ENCODE results near the gene COL4A3.

Gene COL4A3

DNA sequence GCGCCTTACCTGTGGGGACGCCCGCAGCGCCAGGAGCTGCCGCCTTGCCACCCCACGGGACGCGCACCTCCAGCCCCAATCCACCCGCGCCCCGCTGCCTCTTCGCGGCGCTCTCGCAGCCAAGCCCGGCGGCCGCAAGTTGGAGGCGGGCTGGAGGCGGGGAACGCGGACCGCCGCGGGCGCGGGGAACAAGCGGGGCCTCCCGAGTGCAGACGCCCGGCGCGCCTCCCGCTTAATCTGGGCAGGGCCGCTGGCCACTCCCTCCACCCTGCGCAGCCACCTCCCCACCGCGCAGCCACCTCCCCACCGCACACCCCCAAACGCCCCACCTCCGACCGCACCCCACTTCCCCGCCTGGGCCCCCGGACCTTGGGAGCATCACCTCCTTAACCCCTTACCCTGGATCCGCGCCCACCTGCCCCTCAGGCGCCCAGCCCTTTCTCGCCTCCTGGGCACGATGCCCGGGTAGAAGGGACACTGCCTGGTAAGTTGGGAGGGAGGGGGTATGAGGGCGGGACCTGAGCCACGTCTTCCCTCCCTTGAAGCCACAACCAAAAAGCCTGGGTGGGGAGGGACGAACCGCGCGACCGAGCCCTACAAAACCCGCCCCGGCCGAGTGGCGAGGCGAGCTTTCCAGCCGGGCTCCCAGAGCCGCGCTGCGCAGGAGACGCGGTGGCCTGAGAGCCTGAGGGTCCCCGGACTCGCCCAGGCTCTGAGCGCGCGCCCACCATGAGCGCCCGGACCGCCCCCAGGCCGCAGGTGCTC lies at the start of gene COL4A3, which contains the start of gene COL4A4:
Gene COL4A3 (plus strand): TSS at position 627 of the 765 bp plus-strand sequence. CDS start 103 bp downstream, at position 730.
Gene COL4A4 (minus strand): TSS at position 208 of the 765 bp plus-strand sequence. CDS start 16,722 bp downstream, outside the sequence.
- no peak for DNase-seq (ENCODE audit: low read depth, low spot score)

DNA sequence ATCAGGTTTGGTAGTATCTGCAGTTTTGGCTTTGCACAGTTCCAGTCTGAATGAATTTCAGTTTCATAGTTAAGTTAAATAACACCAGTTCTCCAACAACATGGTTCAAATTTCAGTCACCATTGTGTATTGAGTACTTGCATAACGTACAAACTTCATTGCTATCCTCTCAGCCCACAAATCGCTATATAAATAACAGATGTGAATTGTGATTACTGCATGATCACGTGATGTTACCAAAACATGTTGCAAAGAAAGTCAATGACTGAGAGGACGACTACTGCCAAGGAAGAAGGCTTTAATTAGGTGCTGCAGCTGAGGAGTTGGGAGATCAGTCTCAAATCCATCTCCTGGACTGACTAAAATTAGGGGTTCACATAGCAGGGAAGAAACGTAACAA lies 48.7 kb upstream of the COL4A3 start:
- no peak for DNase-seq (ENCODE audit: low read depth, low spot score)

DNA sequence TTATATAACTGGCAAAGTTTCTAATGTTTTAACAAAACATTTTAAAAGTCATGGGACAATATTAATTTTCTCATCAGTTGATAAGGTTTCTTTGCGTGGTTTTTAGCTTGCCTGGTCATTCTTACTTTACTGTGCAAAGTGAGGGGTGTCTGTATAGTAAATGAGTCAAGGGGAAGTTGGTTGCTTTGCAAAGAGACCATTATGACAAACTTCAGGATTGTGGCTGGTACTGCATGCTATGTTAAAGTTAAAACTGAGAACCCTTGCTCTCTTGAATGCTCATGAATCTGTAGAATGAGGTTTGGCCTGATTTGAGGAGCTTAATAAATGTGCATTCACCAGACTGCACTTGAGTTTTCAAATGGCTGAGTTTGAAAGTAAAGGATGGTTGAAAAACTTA lies 47.4 kb upstream of the COL4A3 start:
- DNase-seq (ENCODE audit: low read depth, low spot score), result no peak

DNA sequence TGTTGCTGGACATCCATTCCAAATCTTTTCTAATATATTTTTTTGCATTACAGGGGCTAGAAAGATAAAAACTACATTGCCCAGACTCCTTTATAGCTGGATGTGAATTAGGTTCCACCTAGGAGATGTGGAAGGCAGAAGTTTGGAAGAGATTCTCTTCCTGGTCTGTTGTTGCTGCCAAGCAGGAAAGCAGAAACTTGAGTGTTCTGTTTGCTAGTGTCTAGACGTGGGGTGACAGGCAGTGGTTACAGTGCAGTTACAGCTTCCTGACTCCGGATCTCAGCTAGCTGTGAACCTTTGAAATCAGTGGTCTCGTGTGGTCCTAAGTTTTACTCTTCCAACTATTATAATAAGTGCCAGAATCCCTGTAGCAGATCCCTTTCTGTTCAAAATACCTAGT lies 46.6 kb upstream of the COL4A3 start:
- DNase-seq (ENCODE audit: low read depth, low spot score), result no peak

DNA sequence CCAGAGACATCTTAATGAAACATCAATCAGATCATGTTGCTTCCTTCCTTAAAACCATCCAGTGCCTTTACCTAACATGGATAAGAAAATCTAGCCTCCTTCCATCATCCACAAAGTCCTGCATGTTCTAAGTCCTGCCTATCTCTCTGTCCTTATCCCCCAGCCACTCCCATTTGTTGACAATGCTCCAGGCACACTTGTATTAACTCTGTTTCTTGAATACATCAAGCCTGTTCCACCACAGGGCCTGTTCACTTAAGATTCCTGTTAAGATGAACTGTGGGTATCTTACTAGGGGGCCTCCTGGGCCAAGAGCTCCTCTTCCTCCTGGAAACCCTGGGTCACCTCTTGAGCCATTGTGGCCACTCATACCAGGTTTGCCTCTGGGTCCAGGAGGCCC lies 46.1 kb upstream of the COL4A3 start:
- no peak for DNase-seq (ENCODE audit: low read depth, low spot score)

DNA sequence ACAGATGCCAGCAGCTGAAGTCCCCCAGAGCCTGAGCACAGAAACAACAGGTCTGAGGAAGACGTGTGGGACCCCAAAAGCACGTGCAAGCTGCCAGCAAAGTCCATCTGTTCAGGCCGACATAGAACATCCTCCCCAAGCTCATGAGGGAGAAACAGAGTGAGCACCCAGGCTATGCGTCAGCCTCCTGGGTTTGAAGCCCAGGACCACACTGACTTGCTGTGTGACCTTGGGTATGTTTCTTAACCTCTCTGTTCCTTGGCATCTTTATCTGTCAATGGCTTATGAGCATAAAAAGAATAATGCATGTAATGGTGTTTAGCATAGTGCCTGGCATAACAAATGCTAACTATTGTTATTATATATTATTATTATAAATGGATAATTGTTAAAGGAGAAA lies 40.7 kb upstream of the COL4A3 start:
- DNase-seq (ENCODE audit: low read depth, low spot score), result no peak

DNA sequence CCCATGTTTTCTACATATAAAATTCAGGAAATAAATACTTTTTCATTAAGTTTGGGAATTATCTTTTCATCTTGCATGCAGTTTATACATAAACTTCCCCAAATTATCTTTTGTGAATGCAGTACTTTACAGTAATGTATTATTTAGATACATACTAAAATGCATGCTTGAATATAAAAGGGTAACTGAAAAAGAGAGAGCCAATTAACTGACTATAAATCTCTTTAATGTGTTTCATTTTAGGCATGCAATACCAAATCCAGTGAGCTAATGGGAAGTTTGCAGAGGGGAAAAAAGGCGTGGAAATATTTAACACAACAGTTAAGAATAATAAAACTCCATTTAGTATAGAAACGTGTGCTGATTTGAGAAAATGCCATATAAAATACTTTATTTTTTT lies 39.6 kb upstream of the COL4A3 start:
- DNase-seq (ENCODE audit: low read depth, low spot score), result no peak

DNA sequence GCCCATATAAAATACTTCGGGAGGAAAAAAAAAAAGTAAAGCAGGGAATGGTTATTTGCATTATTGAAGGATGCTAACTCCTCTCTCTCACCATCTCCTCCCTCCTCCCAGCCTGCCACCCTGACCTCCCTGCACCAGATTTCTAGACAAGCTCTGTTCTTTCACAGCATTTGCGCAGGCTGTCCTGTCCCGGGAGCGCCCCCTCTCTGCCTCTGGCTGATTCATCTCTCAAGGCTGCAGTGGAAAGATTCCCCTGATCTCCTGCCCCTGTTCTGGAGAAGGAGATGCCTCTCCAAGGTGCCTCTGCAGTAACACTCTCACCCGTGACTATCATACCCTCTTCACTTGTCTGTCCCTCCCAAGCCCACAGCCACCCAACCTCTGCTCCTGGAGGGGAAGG lies 38.9 kb upstream of the COL4A3 start:
- DNase-seq (ENCODE audit: low read depth, low spot score), result peak; percentile 5

DNA sequence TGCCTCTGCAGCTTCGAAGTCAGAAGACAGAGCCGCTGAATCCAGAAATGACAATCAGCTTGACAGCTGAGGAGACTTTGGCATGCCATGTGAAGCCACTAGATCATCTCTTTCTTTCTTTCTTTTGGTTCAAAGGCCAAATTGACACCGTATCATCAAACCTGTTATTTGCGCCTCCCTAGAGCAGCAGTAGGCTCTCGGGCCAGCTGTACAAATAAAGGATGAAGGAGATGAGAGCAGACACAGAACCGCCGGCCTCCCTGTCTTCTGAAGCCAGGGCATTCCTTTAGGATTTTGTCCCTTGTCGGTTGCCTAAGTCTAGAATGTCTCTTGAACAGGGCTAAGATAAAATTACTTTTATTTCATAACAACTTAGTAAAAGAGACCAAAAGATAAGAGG lies 37.2 kb upstream of the COL4A3 start:
- no peak for DNase-seq (ENCODE audit: low read depth, low spot score)

DNA sequence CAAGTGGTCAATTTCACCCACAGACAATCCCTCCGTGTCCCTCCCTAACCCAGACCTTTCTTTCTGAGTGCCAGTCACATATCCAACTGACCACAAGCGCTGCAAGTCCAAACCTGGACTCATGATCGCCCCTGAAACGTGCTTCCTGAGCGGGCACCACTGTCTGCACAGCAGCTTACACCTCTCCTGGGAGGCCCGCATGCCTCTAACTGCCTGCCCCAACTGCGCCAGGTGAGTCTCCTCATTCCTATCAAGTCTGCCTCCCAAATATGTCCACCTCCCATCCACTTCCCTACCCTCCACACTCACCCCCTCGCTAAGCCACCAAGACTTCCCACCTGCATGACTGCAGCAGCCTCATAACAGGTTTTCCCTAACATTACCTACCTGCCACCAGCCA lies 33.8 kb upstream of the COL4A3 start:
- no peak for DNase-seq (ENCODE audit: low read depth, low spot score)

DNA sequence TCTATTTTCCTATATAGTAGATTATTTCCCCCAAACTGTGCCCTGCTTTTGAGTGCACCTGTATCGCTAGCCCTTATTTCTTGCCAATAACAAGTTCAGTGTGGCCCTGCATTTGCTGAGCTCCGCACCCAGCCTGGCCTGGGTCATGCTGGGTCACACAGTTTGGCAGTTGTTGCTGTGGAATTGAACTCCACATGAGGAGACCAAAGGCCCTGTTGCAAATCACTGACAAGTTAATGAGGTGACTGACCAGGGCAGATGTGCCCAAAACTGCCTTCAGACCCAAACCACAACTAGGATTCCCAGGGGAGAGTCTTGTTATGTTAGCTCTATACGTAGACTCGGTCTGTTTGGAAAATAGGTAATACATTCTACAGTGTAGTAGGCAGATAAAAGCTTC lies 31.4 kb upstream of the COL4A3 start:
- DNase-seq (ENCODE audit: low read depth, low spot score), result no peak

DNA sequence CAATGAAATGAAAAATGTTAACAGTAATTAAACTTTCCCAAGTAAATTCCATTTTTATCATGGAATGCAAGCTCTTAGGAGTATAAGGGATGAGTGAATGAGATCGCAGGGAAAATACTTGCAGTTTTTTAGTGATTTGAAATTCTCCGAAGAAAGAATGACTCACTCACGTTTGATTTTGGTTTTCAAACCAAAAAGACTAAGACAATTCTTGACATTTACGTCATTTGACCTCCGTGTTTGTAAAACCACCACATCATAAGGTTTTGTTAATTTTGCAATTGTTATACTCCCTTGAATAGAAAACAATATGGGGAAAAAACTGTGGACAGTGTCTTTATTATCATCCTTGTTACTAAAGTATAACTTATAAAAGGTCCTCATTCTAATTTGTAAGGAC lies 29.8 kb upstream of the COL4A3 start:
- no peak for DNase-seq (ENCODE audit: low read depth, low spot score)

DNA sequence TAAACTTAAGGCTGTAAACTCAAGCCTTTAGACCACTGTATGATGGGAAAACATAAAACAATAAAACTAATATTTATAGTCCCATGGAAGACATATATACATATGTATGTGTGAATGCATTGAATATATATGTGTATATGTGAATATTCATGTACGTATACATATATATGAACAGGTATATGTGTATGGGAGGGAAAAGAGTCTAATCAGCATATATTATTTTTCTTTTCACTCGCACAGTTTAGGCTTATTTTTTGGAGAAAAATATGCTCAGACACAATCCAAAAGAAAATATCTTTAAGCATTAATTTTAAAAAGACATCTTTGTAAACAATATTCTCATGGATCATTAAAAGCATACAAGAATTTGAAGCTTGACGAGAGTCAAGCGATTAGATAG lies 23.1 kb upstream of the COL4A3 start:
- DNase-seq (ENCODE audit: low read depth, low spot score), result no peak

DNA sequence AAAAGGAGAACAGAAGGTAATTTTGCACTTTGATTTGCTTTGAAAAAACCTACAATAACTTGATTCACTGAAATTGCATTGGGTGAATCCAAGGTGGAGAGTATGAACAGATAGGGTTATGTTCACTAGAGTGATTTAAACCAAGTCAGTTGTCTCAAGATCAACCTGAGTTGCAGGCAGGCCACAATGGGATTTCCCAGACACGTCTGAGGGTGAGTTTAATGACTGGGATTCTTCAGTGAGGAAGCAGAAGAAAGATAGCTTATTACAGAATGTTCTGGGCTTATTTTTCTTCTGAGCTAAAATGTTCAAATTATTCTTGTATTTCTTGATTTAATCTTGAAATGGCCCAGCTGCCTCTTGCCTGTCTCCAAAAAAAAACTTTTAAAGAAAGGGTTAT lies 20.5 kb upstream of the COL4A3 start:
- no peak for DNase-seq (ENCODE audit: low read depth, low spot score)

DNA sequence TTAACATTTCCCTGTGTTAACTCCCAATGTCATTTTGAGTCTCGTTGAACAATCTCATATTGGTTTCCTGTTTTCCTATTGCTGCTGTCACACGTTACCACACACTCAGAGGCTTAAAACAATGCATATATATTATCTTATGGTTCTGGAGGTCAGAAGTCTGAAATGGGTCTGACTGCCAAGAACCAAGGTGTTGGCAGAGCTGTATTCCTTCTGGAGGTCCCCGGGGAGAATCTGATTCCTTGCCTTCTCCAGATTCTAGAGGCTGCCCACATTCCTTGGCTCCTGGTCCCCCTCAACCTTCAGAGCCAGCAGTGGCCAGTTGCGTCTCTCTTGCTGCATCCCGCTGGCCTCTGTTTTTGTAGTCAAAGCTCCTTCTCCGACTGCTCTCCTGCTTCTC lies 18.0 kb upstream of the COL4A3 start:
- no peak for DNase-seq (ENCODE audit: low read depth, low spot score)

DNA sequence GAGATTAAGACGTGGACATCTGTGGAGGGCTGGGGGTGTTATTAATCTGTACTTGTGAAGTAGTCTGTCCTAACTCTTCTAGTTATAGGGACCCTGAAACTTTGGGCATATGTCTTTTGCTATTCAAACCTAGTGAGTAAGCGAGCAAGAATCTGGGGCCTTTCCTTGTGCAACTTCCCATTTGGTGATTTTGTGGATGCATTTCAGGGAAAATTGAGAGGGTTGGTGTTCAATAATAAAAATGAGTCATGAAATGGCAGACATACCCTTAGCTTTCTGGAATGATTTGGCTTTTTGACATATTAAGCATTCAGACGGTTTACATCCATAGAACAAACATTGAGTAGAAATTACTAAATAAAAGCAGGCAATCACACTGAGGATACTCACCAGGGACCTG lies 17.4 kb upstream of the COL4A3 start:
- DNase-seq (ENCODE audit: low read depth, low spot score), result no peak

DNA sequence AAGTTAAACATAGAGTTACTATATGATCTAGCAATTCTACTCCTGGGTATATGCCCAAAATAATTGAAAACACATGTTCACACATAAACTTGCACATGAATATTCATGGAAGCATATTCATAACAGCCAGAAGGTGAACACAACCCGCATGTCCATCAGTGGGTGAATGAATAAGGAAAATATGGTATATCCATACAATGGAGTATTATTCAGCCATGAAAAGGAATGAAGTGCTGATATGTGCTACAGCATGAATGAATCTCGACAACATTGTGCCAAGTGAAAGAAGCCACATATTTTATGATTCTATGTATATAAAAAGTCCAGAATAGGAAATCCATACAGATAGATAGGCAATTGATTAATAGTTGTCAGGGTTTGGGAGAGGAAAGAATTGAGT lies 16.3 kb upstream of the COL4A3 start:
- no peak for DNase-seq (ENCODE audit: low read depth, low spot score)

DNA sequence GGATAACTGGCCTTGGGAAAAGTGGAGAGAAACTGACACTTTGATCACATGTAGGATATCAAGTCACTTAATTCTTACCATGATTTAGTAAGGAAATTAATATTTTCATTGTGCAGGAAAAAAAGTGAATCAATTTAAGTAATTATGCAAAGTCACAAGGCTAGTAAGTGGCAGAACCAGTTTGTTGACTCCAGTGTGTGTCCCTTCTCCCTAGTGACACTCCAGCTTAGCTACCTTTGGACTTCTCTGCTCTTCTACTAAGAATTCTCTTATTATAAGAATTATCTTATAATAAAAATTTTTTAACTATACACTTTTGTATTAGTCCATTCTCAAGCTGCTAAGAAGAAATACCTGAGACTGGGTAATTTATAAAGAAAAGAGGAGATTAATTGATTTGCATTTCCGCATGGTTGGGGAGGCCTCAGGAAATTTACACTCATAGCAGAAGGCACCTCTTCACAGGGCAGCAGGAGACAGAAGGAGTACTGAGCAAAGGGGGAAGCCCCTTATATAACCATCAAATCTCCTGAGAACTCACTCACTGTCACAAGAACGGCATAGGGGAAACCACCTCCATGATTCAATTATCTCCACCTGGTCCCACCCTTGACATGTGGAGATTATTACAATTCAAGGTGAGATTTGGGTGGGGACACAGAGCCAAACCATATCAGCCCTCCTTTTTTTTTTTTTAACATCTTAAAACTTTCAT lies 14.0 kb upstream of the COL4A3 start:
- DNase-seq (ENCODE audit: low read depth, low spot score), result no peak

DNA sequence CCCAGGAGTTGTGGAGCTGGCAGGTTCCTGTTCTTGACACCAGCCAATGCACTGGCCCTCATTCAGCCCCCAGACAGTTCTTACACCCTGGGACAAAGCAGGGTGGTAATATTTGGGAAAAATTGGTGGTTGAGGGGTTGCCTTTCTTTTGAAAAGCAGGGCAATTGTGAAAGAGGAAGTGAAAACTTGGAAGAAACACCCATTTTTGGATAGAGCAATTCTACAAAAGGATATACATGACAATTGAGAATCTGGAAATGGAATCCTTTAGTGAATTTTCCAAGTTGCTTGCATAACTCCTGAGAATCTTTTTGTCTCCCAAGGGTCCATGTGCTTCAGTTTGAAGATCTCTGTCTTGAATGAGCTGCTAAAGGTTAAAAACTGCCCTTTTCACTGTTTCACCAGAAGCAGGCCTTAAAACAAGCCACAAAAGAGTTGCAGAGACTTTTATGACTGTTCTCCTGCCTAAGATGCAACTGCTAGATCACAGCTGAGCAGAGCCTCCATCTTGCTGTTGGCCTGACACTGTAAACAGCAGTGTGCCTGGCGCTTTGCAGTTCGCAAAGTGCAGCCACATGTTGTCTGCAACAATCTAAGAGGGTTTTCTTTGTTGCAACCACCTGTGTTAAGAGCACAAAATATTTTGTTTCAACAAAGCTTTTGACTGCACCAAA lies 12.2 kb upstream of the COL4A3 start:
- DNase-seq (ENCODE audit: low read depth, low spot score), result no peak

DNA sequence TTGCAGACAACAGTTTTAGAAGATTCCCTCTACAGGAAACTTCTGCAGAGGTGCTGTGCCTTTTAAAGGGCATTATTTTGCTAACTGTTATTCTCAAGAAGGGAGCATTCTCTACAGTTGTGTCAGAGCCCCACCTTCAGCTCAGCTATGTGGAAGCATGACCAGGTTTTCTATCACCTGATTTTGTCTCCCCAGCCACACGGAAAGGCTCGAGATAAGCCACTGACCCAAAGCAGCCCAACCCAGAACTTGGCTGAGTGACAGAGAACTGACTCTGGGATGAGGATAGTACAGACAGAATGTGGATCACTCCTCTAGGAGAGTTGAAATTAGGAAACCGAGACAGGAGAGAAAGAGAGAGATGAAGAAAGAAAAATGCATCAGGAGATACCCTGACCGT lies 11.1 kb upstream of the COL4A3 start:
- DNase-seq (ENCODE audit: low read depth, low spot score), result no peak

DNA sequence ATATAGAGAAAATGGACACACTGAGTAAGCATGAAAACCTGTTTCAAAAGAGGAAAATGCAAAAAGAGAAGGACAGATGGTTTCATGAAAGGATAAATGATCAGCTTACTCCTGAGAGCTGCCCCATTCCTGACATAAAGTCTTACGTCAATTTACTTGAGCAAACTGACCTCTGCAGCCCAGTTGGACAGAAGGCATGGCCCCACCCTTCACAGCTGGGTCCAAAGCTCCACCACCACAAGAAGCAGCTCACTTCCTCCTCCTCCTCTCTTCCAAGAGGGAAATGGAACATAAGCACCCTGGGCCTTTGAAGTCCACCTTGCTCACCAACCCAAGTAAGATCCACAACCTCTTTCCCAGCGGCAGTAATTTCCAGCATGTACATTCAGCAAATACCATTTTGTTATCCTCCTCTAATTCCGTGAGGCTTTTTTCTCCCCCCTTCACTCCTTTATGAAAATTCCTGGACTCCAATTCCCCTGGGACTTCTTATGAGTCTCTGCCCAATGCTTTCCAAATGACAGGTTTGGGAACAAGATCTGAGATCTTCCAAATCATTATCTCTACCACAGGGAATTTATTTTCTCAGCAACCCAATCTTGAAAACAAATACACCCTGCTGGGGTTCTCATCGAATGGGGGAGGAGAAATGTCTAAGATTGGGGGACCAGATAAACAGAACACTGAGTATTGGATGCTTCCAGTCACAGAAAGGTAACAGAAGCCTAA lies 10.5 kb upstream of the COL4A3 start:
- DNase-seq (ENCODE audit: low read depth, low spot score), result no peak

All from iPS DF 19.7 (cell line).